Uterus (tissue), 4 donors: Measurements from ENCODE around the gene KITLG. TPM values are rescaled to one million over a fixed set of nuclear protein-coding genes. Genes with fewer than 3 reads are reported as not detected.

Experiments used
- DNase-seq, 2 donors: peaks; one replicate each; pipeline ENCODE4 v3.0.0-alpha.2; 2019 to 2020
- H3K27ac ChIP-seq, 2 donors: fragments of 200-600 bp; sonication (generic); 1 replicate in 1 of 2; 2 replicates in 1 of 2; pipeline ENCODE4 v1.5.1; 2016 to 2018
- H3K27me3 ChIP-seq, 2 donors: fragments of 200-600 bp; sonication (generic); one replicate each; pipeline ENCODE4 v1.5.1; 2018 to 2019; ENCODE audit warnings: control low read depth in 1 of 2
- H3K36me3 ChIP-seq, 2 donors: fragments of 200-600 bp; sonication (generic); one replicate each; pipeline ENCODE4 v1.5.1; 2019; ENCODE audit warnings: control low read depth in 1 of 2
- H3K4me1 ChIP-seq, 2 donors: fragments of 200-600 bp; sonication (generic); one replicate each; pipeline ENCODE4 v1.5.1; 2018 to 2019; ENCODE audit warnings: control low read depth in 1 of 2
- H3K4me3 ChIP-seq, 2 donors: fragments of 200-600 bp; sonication (generic); 1 replicate in 1 of 2; 2 replicates in 1 of 2; pipeline ENCODE4 v1.5.1; 2018 to 2019; ENCODE audit warnings: mild to moderate bottlenecking in 1 of 2
- H3K9me3 ChIP-seq, 2 donors: fragments of 200-600 bp; sonication (generic); one replicate each; pipeline ENCODE4 v1.5.1; 2019; ENCODE audit warnings: control low read depth in 1 of 2
- CTCF ChIP-seq, 4 experiments: fragments of 200-600 bp in 2 of 4; fragments of 450-650 bp in 2 of 4; sonication (generic) in 2 of 4; IDR thresholded peaks; one replicate each; pipeline ENCODE4 v1.5.1; 2016 to 2019; ENCODE audit warnings: antibody characterized with exemption in 4 of 4, mild to moderate bottlenecking in 2 of 4, moderate library complexity in 1 of 4
- POLR2A ChIP-seq, 2 donors: fragments of 450-650 bp; IDR thresholded peaks; one replicate each; pipeline ENCODE4 v1.6.1; 2016; ENCODE audit warnings: antibody characterized with exemption in 2 of 2, mild to moderate bottlenecking in 1 of 2, moderate library complexity in 1 of 2
- intact Hi-C: fragments of 100-400 bp; cut with DNase I; formaldehyde crosslinking; loops from one replicate; pipeline ENCODE4 v1.15.1; 2023; ENCODE audit warnings: low total_unique reads
- total RNA-seq, 4 donors: library from RNA; depleted of rRNA in 3 of 4; stranded (reverse); fragments of >200 nt in 3 of 4; gene quantifications; one replicate each; pipeline versions ENCODE4 v1.1.0 to v1.2.4, GENCODE V29; 2014 to 2023
- donor health status: DM: yes; HTN: yes; CAD: no.

Gene KITLG
- total RNA-seq, 4 donors from 2014 or later = 19.0 to 51.2 (median 35.8) TPM

- intact Hi-C loops = no loop called here
- H3K27me3 ChIP-seq = no peaks in the 10 kb centered on the region
- H3K9me3 ChIP-seq = no peaks in the 10 kb centered on the region
- DNase-seq = no peak
- H3K4me1 ChIP-seq = no peaks in the 10 kb centered on the region
- H3K27ac ChIP-seq = no peak overlapping the region
- no peak overlapping the region for H3K4me3 ChIP-seq
- H3K36me3 ChIP-seq = no peaks in the 10 kb centered on the region
- TF ChIP-seq CTCF (IDR thresholded peaks at IDR 0.05) (no peak), POLR2A (IDR thresholded peaks at IDR 0.05) (no peak)
Observed at GRCh38 chr12:88496429-88496828, 83.8 kb downstream of the KITLG start.

GRCh38 chr12:88495031-88495430 lies 85.2 kb downstream of the KITLG start:
- no peak for DNase-seq
- Histone ChIP-seq H3K4me3 (no peak overlapping the region), H3K9me3 (no peaks in the 10 kb centered on the region), H3K36me3 (no peaks in the 10 kb centered on the region), H3K27me3 (no peaks in the 10 kb centered on the region), H3K4me1 (no peaks in the 10 kb centered on the region), H3K27ac (no peak overlapping the region)
- intact Hi-C loops = no loop called here
- TF ChIP-seq POLR2A (IDR thresholded peaks at IDR 0.05) = no peak
- TF ChIP-seq CTCF (IDR thresholded peaks at IDR 0.05) = no peak

- DNase-seq = no peak
- intact Hi-C loops = no loop called here
- Histone ChIP-seq H3K27me3 (no peaks in the 10 kb centered on the region), H3K9me3 (no peaks in the 10 kb centered on the region), H3K36me3 (no peaks in the 10 kb centered on the region), H3K4me3 (no peak overlapping the region), H3K4me1 (no peaks in the 10 kb centered on the region), H3K27ac (no peak overlapping the region)
- TF ChIP-seq CTCF (IDR thresholded peaks at IDR 0.05) (no peak), POLR2A (IDR thresholded peaks at IDR 0.05) (no peak)
Observed at GRCh38 chr12:88494520-88494919, 85.8 kb downstream of the KITLG start.

- no peaks in the 10 kb centered on the region for H3K4me1 ChIP-seq
- no peak for TF ChIP-seq CTCF (IDR thresholded peaks at IDR 0.05)
- TF ChIP-seq POLR2A (IDR thresholded peaks at IDR 0.05) = no peak
- intact Hi-C loops = no loop called here
- H3K27me3 ChIP-seq = no peaks in the 10 kb centered on the region
- DNase-seq = no peak
- no peaks in the 10 kb centered on the region for H3K36me3 ChIP-seq
- H3K27ac ChIP-seq = no peak overlapping the region
- no peak overlapping the region for H3K4me3 ChIP-seq
- H3K9me3 ChIP-seq = no peaks in the 10 kb centered on the region
Observed at GRCh38 chr12:88493636-88494035, 86.6 kb downstream of the KITLG start.

- H3K4me1 ChIP-seq = no peaks in the 10 kb centered on the region
- no peak for DNase-seq
- no peaks in the 10 kb centered on the region for H3K9me3 ChIP-seq
- TF ChIP-seq POLR2A (IDR thresholded peaks at IDR 0.05) (no peak), CTCF (IDR thresholded peaks at IDR 0.05) (no peak)
- H3K4me3 ChIP-seq = no peak overlapping the region
- no peaks in the 10 kb centered on the region for H3K27me3 ChIP-seq
- no peak overlapping the region for H3K27ac ChIP-seq
- intact Hi-C loops = no loop called here
- H3K36me3 ChIP-seq = no peaks in the 10 kb centered on the region
Observed at GRCh38 chr12:88490425-88490824, 89.8 kb downstream of the KITLG start.
